Neuronal stem cell (in vitro differentiated cells): ENCODE measurements around the gene CCDC57.
A peak's percentile ranks its signal among the peaks of the same experiment; 100 is the strongest.
"Not testable (repeated sequence)": the region's sequence is repeated elsewhere in the genome, so short reads cannot be mapped to it uniquely, and the experiment has no call there.

Experiments used
- DNase-seq: peaks from one replicate; pipeline ENCODE4 v3.0.0-alpha.2; 2013; ENCODE audit warnings: low spot score
- H2AFZ ChIP-seq: one replicate; pipeline ENCODE4 v1.6.1; 2013; ENCODE audit warnings: mild to moderate bottlenecking, low read length, inconsistent platforms
- H2AK5ac ChIP-seq: 2 replicates; pipeline ENCODE4 v1.6.1; 2013; ENCODE audit warnings: low read depth, mild to moderate bottlenecking, inconsistent platforms, low read length, moderate library complexity, mixed read lengths
- H2BK120ac ChIP-seq: 2 replicates; pipeline ENCODE4 v1.6.1; 2013; ENCODE audit warnings: low read depth, mild to moderate bottlenecking, inconsistent platforms, low read length, moderate library complexity, mixed read lengths
- H2BK12ac ChIP-seq: one replicate; pipeline ENCODE4 v1.6.1; 2013; ENCODE audit warnings: low read length, inconsistent platforms
- H2BK15ac ChIP-seq: 2 replicates; pipeline ENCODE4 v1.6.1; 2013; ENCODE audit warnings: mild to moderate bottlenecking, low read length, inconsistent platforms, mixed read lengths
- H2BK5ac ChIP-seq: one replicate; pipeline ENCODE4 v1.6.1; 2013; ENCODE audit warnings: inconsistent platforms, mild to moderate bottlenecking, low read length, moderate library complexity
- H3K14ac ChIP-seq: one replicate; pipeline ENCODE4 v1.6.1; 2013; ENCODE audit warnings: low read length, inconsistent platforms
- H3K18ac ChIP-seq: 2 replicates; pipeline ENCODE4 v1.6.1; 2013; ENCODE audit warnings: low read length, inconsistent platforms
- H3K23ac ChIP-seq: 2 replicates; pipeline ENCODE4 v1.6.1; 2013; ENCODE audit warnings: low read depth, mild to moderate bottlenecking, mixed read lengths, low read length, inconsistent platforms; ENCODE audit not compliant: poor library complexity
- H3K27ac ChIP-seq: replicated peaks from 3 replicates; pipeline ENCODE4 v1.5.1; 2013; ENCODE audit warnings: low read length, inconsistent platforms
- H3K27me3 ChIP-seq, 3 experiments: 2 replicates each; pipeline ENCODE4 v1.6.1; 2013; ENCODE audit warnings: low read length in 3 of 3, mild to moderate bottlenecking in 2 of 3, inconsistent platforms in 1 of 3, low read depth in 1 of 3, mixed read lengths in 1 of 3, moderate library complexity in 1 of 3; ENCODE audit not compliant: control insufficient read depth in 3 of 3, insufficient read depth in 3 of 3
- H3K36me3 ChIP-seq, 2 donors: replicated peaks in 1 of 2; 2 replicates each; pipeline ENCODE4 v1.6.1; 2013; ENCODE audit warnings: low read length in 2 of 2; ENCODE audit not compliant: control insufficient read depth in 2 of 2, insufficient read depth in 2 of 2
- H3K4ac ChIP-seq: 2 replicates; pipeline ENCODE4 v1.6.1; 2013; ENCODE audit warnings: inconsistent platforms, mild to moderate bottlenecking, low read length, moderate library complexity
- H3K4me1 ChIP-seq, 2 donors: 1 replicate in 1 of 2; 2 replicates in 1 of 2; pipeline ENCODE4 v1.6.1; 2013; ENCODE audit warnings: low read length in 2 of 2, low read depth in 1 of 2; ENCODE audit not compliant: control insufficient read depth in 2 of 2, insufficient read depth in 1 of 2
- H3K4me2 ChIP-seq: one replicate; pipeline ENCODE4 v1.6.1; 2013; ENCODE audit warnings: mild to moderate bottlenecking, low read length, inconsistent platforms; ENCODE audit not compliant: insufficient read depth, poor library complexity, severe bottlenecking
- H3K4me3 ChIP-seq, 2 donors: 2 replicates each; pipeline ENCODE4 v1.5.1; 2013; ENCODE audit warnings: low read length in 2 of 2, mild to moderate bottlenecking in 2 of 2, inconsistent platforms in 1 of 2, moderate library complexity in 1 of 2
- H3K79me1 ChIP-seq: one replicate; pipeline ENCODE4 v1.6.1; 2013; ENCODE audit warnings: low read depth, mild to moderate bottlenecking, inconsistent platforms, low read length, moderate library complexity
- H3K9ac ChIP-seq: one replicate; pipeline ENCODE4 v1.6.1; 2013; ENCODE audit warnings: mild to moderate bottlenecking, low read depth, low read length, inconsistent platforms; ENCODE audit not compliant: poor library complexity
- H3K9me3 ChIP-seq, 2 donors: replicated peaks in 1 of 2; 2 replicates each; pipeline versions ENCODE3 to v1.6.1; 2013; ENCODE audit warnings: low read length in 2 of 2, mild to moderate bottlenecking in 2 of 2, inconsistent platforms in 1 of 2, low read depth in 1 of 2, mixed read lengths in 1 of 2, moderate library complexity in 1 of 2; ENCODE audit not compliant: control insufficient read depth in 2 of 2, insufficient read depth in 1 of 2
- H4K8ac ChIP-seq: one replicate; pipeline ENCODE4 v1.6.1; 2013; ENCODE audit warnings: low read depth, mild to moderate bottlenecking, inconsistent platforms, low read length, moderate library complexity
- H4K91ac ChIP-seq: one replicate; pipeline ENCODE4 v1.6.1; 2013; ENCODE audit warnings: low read length, low read depth, mild to moderate bottlenecking, inconsistent platforms; ENCODE audit not compliant: poor library complexity
- WGBS, 2 donors: extraction: QIAGEN DNeasy Blood & Tissue Kit; methylation state at CpG; one replicate each; pipeline ENCODE4 v1.1.7; 2013; ENCODE audit warnings: missing lambda C conversion rate in 2 of 2, mixed read lengths in 1 of 2; ENCODE audit not compliant: insufficient read length in 2 of 2, insufficient replicate concordance in 1 of 2; ENCODE audit errors: extremely low coverage in 2 of 2; 5-methylcytosine and 5-hydroxymethylcytosine counted together

Gene CCDC57

GRCh38 chr17:82215095-82215971 lies 2.7 kb upstream of the CCDC57 start:
- H3K27me3 ChIP-seq: no peaks in the 10 kb centered on the region
- H3K4me3 ChIP-seq: no peak overlapping the region
- H3K36me3 ChIP-seq: no peaks in the 10 kb centered on the region
- H2AK5ac ChIP-seq: peak overlapping the region; percentile 81
- H3K9me3 ChIP-seq: no peaks in the 10 kb centered on the region
- H3K4me2 ChIP-seq: no peak overlapping the region
- peaks cover 5 to 16% of the 10 kb centered on the region in 2 donors for H3K4me1 ChIP-seq
- no peak overlapping the region for H4K91ac ChIP-seq
- no peak overlapping the region for H3K14ac ChIP-seq
- H2BK15ac ChIP-seq: peak overlapping the region; percentile 67
- no peak overlapping the region for H3K4ac ChIP-seq
- no peak overlapping the region for H2BK12ac ChIP-seq
- no peak overlapping the region for H2AFZ ChIP-seq
- no peak overlapping the region for H2BK120ac ChIP-seq
- H2BK5ac ChIP-seq: no peak overlapping the region
- no peak overlapping the region for H3K9ac ChIP-seq
- peak overlapping the region; percentile 55 for H3K23ac ChIP-seq
- no CpG with 5 or more reads among the region's 25 CpGs for WGBS, 2 donors
- H4K8ac ChIP-seq: no peak overlapping the region
- DNase-seq: no peak
- H3K18ac ChIP-seq: peak overlapping the region; percentile 76
- H3K27ac ChIP-seq: no peak overlapping the region
- no peaks in the 10 kb centered on the region for H3K79me1 ChIP-seq

DNA sequence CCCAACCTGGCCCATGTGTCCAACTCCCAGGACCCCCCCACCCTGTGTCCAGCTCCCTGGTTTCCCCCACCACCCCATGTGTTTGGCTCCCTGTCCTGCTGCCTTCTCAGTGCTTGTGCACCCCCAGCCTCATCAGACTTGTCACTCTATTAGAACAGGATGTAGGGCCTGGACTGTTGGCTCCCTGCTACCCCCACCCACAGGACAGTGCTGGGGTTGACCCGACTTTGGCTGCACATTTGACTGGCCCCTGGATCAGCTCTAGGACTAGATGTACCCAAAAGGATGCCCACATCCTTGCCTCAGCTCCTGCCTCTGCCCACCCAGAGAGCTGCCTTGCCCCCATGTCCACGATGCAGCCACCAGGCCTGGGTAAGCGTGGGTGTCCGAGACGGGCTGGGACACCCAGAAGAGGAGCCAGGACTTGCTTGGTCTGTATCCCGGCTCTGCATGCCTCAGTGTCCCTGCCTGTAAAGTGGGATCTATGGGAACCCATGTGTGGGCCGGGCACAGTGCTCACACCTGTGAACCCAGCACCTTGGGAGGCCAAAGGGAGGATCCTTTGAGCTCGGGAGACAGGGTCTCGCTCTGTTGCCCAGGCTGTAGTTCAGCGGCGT lies 1.5 kb upstream of the CCDC57 start:
- whole genome bisulfite sequencing, 2 donors: no CpG with 5 or more reads among the region's 11 CpGs
- Histone ChIP-seq H2AK5ac (peak overlapping the region; percentile 90), H3K4me1 (peaks cover 5 to 16% of the 10 kb centered on the region in 2 donors), H3K4me3 (no peak overlapping the region), H2BK5ac (no peak overlapping the region), H3K4ac (no peak overlapping the region), H3K36me3 (no peaks in the 10 kb centered on the region), H2BK12ac (peak overlapping the region; percentile 22), H3K27me3 (no peaks in the 10 kb centered on the region), H3K23ac (peak overlapping the region; percentile 55), H3K9me3 (no peaks in the 10 kb centered on the region), H3K18ac (no peak overlapping the region), H4K8ac (no peak overlapping the region), H3K79me1 (no peaks in the 10 kb centered on the region), H2AFZ (no peak overlapping the region), H3K14ac (no peak overlapping the region), H4K91ac (no peak overlapping the region), H3K27ac (no peak overlapping the region), H2BK120ac (no peak overlapping the region), H3K4me2 (no peak overlapping the region), H2BK15ac (peak overlapping the region; percentile 4), H3K9ac (no peak overlapping the region)
- no peak for DNase-seq

- DNase-seq: no peak
- no peak overlapping the region for H3K27ac ChIP-seq
- no peak overlapping the region for H2AK5ac ChIP-seq
- H3K4me1 ChIP-seq: peaks cover 5 to 16% of the 10 kb centered on the region in 2 donors
- H4K91ac ChIP-seq: no peak overlapping the region
- no peak overlapping the region for H2BK120ac ChIP-seq
- H3K9ac ChIP-seq: peak overlapping the region; percentile 87
- WGBS, 2 donors: no CpG with 5 or more reads among the region's 37 CpGs
- no peak overlapping the region for H2BK12ac ChIP-seq
- H3K36me3 ChIP-seq: no peaks in the 10 kb centered on the region
- no peak overlapping the region for H4K8ac ChIP-seq
- H3K14ac ChIP-seq: peak overlapping the region; percentile 71
- peak overlapping the region; percentile 82 for H3K4me2 ChIP-seq
- no peak overlapping the region for H3K4ac ChIP-seq
- peak overlapping the region; percentile 63 to 96 for H3K4me3 ChIP-seq
- H2BK5ac ChIP-seq: peak overlapping the region; percentile 39
- peak overlapping the region; percentile 91 for H3K23ac ChIP-seq
- H3K9me3 ChIP-seq: no peaks in the 10 kb centered on the region
- H3K27me3 ChIP-seq: no peaks in the 10 kb centered on the region
- H2BK15ac ChIP-seq: no peak overlapping the region
- no peaks in the 10 kb centered on the region for H3K79me1 ChIP-seq
- H2AFZ ChIP-seq: peak overlapping the region; percentile 98
- peak overlapping the region; percentile 99 for H3K18ac ChIP-seq
Measured at GRCh38 chr17:82213251-82214011, 789 bp upstream of the CCDC57 start.

DNA sequence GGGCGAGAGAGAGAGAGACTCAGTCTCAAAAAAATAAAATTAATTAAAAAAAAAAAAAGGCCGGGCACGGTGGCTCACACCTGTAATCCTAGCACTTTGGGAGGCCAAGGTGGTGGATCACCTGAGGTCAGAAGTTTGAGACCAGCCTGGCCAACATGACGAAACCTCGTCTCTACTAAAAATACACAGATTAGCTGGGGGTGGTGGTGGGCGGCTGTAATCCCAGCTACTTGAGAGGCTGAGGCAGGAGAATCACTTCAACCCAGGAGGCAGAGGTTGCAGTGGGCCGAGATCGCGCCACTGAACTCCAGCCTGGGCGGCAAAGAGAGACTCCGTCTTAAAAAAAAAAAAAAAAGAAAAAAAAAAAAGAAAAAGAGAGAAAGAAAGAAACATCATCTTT lies 2.0 kb downstream of the CCDC57 start:
- H3K18ac ChIP-seq, H3K9ac ChIP-seq: not testable (repeated sequence)

More for the DNA sequence above, 2.0 kb downstream of the CCDC57 start:
- H3K27ac ChIP-seq, H2BK12ac ChIP-seq, H3K4me1 ChIP-seq, H3K14ac ChIP-seq, H4K8ac ChIP-seq, H2BK15ac ChIP-seq, H4K91ac ChIP-seq, H3K79me1 ChIP-seq, H3K4me3 ChIP-seq, H2AK5ac ChIP-seq, H3K4ac ChIP-seq, H3K23ac ChIP-seq, H3K27me3 ChIP-seq, H2AFZ ChIP-seq, H2BK120ac ChIP-seq, H2BK5ac ChIP-seq, H3K9me3 ChIP-seq, DNase-seq, H3K36me3 ChIP-seq, H3K4me2 ChIP-seq: not testable (repeated sequence)
- WGBS, 2 donors: no CpG with 5 or more reads among the region's 11 CpGs
